GM12878 (cell line): ENCODE data around the gene ZNF280C. TPM values are rescaled to one million over a fixed set of nuclear protein-coding genes. Genes with fewer than 3 reads are reported as not detected.

Source experiments
- ATAC-seq: fragments of 200-7000 bp; cut with Tn5 transposase; 3 replicates; pipeline ENCODE4 v1.9.1; 2020; ENCODE audit warnings: mild to moderate bottlenecking, moderate library complexity
- BruUV-seq: library from RNA; stranded (reverse); fragments of 400-500 nt; replicated peaks from 2 replicates; lab custom pipeline; 2021; lab: Mats Ljungman, UMichigan
- CTCF ChIA-PET: fragments of 300-600 bp; sonication (Branson Sonifier 250); formaldehyde crosslinking; extraction: SDS; loops from one replicate; lab custom pipeline; 2021; ENCODE audit warnings: inconsistent platforms; lab: Yijun Ruan, JAX
- POLR2A ChIA-PET: fragments of 350-600 bp; formaldehyde crosslinking; extraction: SDS; loops from one replicate; lab custom pipeline; 2021; ENCODE audit warnings: inconsistent platforms; lab: Charles Lee
- RAD21 ChIA-PET: fragments of 300-600 bp; sonication (Branson Sonifier 250); formaldehyde crosslinking; loops from one replicate; lab custom pipeline; 2023; ENCODE audit warnings: antibody characterized with exemption; ENCODE audit not compliant: unreplicated experiment; lab: Charles Lee
- SMC1A ChIA-PET: fragments of 300-600 bp; sonication (Branson Sonifier 250); formaldehyde crosslinking; loops from one replicate; lab custom pipeline; 2023; ENCODE audit not compliant: unreplicated experiment, uncharacterized antibody; lab: Charles Lee
- DNase-seq: peaks from one replicate; pipeline ENCODE4 v3.0.0-alpha.2; 2011; ENCODE audit warnings: low read depth, low spot score
- FAIRE-seq: peaks from 3 replicates; lab custom pipeline; 2011; peaks lifted over from hg19 to GRCh38; lab: Jason Lieb, UNC
- H2AFZ ChIP-seq: 2 replicates; pipeline ENCODE4 v1.6.0; 2011; ENCODE audit warnings: low read depth, low read length, control low read depth; ENCODE audit not compliant: control insufficient read depth
- H3K27ac ChIP-seq: 2 replicates; pipeline ENCODE4 v1.5.1; 2011; ENCODE audit warnings: control low read depth; ENCODE audit not compliant: control insufficient read depth, insufficient read depth
- H3K27me3 ChIP-seq, 2 experiments: replicated peaks in 1 of 2; 2 replicates each; pipeline versions ENCODE4 v1.6.0 to v1.6.1; 2011; ENCODE audit warnings: low read length in 1 of 2; ENCODE audit not compliant: control insufficient read depth in 2 of 2, insufficient read depth in 2 of 2
- H3K36me3 ChIP-seq, 2 experiments: 2 replicates each; pipeline ENCODE4 v1.5.1; 2011; ENCODE audit warnings: low read length in 1 of 2; ENCODE audit not compliant: control insufficient read depth in 2 of 2, insufficient read depth in 2 of 2
- H3K4me1 ChIP-seq: 2 replicates; pipeline ENCODE4 v1.6.1; 2011; ENCODE audit warnings: mild to moderate bottlenecking, low read length, moderate library complexity, mixed read lengths; ENCODE audit not compliant: control insufficient read depth, insufficient read depth
- H3K4me2 ChIP-seq: 2 replicates; pipeline ENCODE4 v1.6.0; 2011; ENCODE audit warnings: control low read depth; ENCODE audit not compliant: control insufficient read depth, insufficient read depth
- H3K4me3 ChIP-seq: fragments of 200-600 bp; sonication (generic); 2 replicates; pipeline ENCODE4 v1.5.1; 2016
- H3K79me2 ChIP-seq: 2 replicates; pipeline ENCODE4 v1.6.0; 2011; ENCODE audit warnings: low read length; ENCODE audit not compliant: control insufficient read depth, insufficient read depth
- H3K9ac ChIP-seq: 2 replicates; pipeline ENCODE4 v1.8.0; 2011; ENCODE audit warnings: low read length, control low read depth, mixed read lengths; ENCODE audit not compliant: control insufficient read depth, insufficient read depth
- H3K9me3 ChIP-seq: replicated peaks from 3 replicates; pipeline ENCODE4 v1.5.1; 2011; ENCODE audit warnings: mild to moderate bottlenecking, low read length; ENCODE audit not compliant: control insufficient read depth, insufficient read depth
- H4K20me1 ChIP-seq: 2 replicates; pipeline ENCODE4 v1.6.0; 2011; ENCODE audit not compliant: control insufficient read depth, insufficient read depth
- MYC ChIP-seq: IDR thresholded peaks from 2 replicates; pipeline ENCODE4 v1.6.1; 2011; ENCODE audit warnings: mild to moderate bottlenecking, low read length, moderate library complexity, inconsistent platforms; ENCODE audit not compliant: insufficient read depth, insufficient replicate concordance, insufficient read length, severe bottlenecking
- PML ChIP-seq: IDR thresholded peaks from 2 replicates; pipeline ENCODE4 v1.6.1; 2012; ENCODE audit warnings: low read length, inconsistent platforms
- POU2F2 ChIP-seq: IDR thresholded peaks from 3 replicates; pipeline ENCODE4 v1.6.1; 2011; ENCODE audit warnings: low read depth, mild to moderate bottlenecking, low read length, borderline replicate concordance
- RUNX3 ChIP-seq: IDR thresholded peaks from 2 replicates; pipeline ENCODE4 v1.6.1; 2012; ENCODE audit warnings: low read length, inconsistent platforms
- SIN3A ChIP-seq: IDR thresholded peaks from 2 replicates; pipeline ENCODE4 v1.6.1; 2012; ENCODE audit warnings: low read depth, low read length, improper control_type of control experiment
- ZBED1 ChIP-seq: IDR thresholded peaks from 2 replicates; pipeline ENCODE4 v1.6.1; 2016; ENCODE audit warnings: borderline replicate concordance
- WGBS: methylation state at CpG from one replicate; pipeline ENCODE4 v1.1.6; 2016; ENCODE audit warnings: low lambda C conversion rate; ENCODE audit not compliant: insufficient replicate concordance, insufficient coverage; ENCODE audit errors: missing lambda C conversion rate; 5-methylcytosine and 5-hydroxymethylcytosine counted together
- in situ Hi-C: fragments of 300-500 bp; cut with MboI; formaldehyde crosslinking; loops from 9 replicates; pipeline ENCODE4 v1.14.3; 2018; ENCODE audit warnings: mixed read lengths
- intact Hi-C: fragments of 100-400 bp; cut with micrococcal nuclease; formaldehyde crosslinking; loops from one replicate; pipeline ENCODE4 v1.14.2; 2022; ENCODE audit not compliant: unreplicated experiment
- polyA plus RNA-seq, 11 experiments: library from polyadenylated mRNA; depleted of rRNA in 4 of 11; unstranded in 6 of 11; stranded (reverse) in 5 of 11; fragments of >200 nt; fragmentation: Nextera tagmentation in 4 of 11; fragmentation: Illumina TruSeq in 1 of 11; extraction: Ambion mirVana in 4 of 11; extraction: Trizol in 1 of 11; gene quantifications; 1 replicate in 1 of 11; 2 replicates in 10 of 11; pipeline versions ENCODE4 v1.2.1 to v1.2.3, GENCODE V29; 2011 to 2016; ENCODE audit warnings: inconsistent platforms in 2 of 11, missing spikeins in 2 of 11, low read depth in 1 of 11
- total RNA-seq, 4 experiments: library from RNA; depleted of rRNA in 3 of 4; stranded (reverse); fragments of >200 nt in 3 of 4; fragmentation: Illumina TruSeq in 1 of 4; extraction: Trizol in 1 of 4; gene quantifications; 2 replicates each; pipeline versions ENCODE4 v1.2.1 to v1.2.3, GENCODE V29; 2013 to 2021
- TF ChIP-seq, protein P1 (sequence below): fragments of 450-650 bp; IDR thresholded peaks from 2 replicates; pipeline ENCODE4 v1.6.1; 2017; ENCODE audit warnings: antibody characterized with exemption, mild to moderate bottlenecking, moderate library complexity
- TF ChIP-seq, protein P2 (sequence below): fragments of 450-650 bp; IDR thresholded peaks from 2 replicates; pipeline ENCODE4 v1.6.1; 2017; ENCODE audit warnings: mild to moderate bottlenecking

ZNF280C gene
- total and polyA plus RNA-seq, 10 of the 15 experiments (the other 5 are each of a cell fraction or from before 2014, with no cell fraction given), result 0.82 to 8.8 (median 5.7) TPM

GRCh38 chrX:130170752-130171445 is 97.8 kb downstream of the ZNF280C start (continued):
- TF ChIP-seq, protein P1, sequence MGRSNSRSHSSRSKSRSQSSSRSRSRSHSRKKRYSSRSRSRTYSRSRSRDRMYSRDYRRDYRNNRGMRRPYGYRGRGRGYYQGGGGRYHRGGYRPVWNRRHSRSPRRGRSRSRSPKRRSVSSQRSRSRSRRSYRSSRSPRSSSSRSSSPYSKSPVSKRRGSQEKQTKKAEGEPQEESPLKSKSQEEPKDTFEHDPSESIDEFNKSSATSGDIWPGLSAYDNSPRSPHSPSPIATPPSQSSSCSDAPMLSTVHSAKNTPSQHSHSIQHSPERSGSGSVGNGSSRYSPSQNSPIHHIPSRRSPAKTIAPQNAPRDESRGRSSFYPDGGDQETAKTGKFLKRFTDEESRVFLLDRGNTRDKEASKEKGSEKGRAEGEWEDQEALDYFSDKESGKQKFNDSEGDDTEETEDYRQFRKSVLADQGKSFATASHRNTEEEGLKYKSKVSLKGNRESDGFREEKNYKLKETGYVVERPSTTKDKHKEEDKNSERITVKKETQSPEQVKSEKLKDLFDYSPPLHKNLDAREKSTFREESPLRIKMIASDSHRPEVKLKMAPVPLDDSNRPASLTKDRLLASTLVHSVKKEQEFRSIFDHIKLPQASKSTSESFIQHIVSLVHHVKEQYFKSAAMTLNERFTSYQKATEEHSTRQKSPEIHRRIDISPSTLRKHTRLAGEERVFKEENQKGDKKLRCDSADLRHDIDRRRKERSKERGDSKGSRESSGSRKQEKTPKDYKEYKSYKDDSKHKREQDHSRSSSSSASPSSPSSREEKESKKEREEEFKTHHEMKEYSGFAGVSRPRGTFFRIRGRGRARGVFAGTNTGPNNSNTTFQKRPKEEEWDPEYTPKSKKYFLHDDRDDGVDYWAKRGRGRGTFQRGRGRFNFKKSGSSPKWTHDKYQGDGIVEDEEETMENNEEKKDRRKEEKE, result peak; percentile 84
- TF ChIP-seq RUNX3 (peak; percentile 10; the same call in 1 of the 2 replicates), SIN3A (no peak), PML (no peak)
- TF ChIP-seq, protein P2, sequence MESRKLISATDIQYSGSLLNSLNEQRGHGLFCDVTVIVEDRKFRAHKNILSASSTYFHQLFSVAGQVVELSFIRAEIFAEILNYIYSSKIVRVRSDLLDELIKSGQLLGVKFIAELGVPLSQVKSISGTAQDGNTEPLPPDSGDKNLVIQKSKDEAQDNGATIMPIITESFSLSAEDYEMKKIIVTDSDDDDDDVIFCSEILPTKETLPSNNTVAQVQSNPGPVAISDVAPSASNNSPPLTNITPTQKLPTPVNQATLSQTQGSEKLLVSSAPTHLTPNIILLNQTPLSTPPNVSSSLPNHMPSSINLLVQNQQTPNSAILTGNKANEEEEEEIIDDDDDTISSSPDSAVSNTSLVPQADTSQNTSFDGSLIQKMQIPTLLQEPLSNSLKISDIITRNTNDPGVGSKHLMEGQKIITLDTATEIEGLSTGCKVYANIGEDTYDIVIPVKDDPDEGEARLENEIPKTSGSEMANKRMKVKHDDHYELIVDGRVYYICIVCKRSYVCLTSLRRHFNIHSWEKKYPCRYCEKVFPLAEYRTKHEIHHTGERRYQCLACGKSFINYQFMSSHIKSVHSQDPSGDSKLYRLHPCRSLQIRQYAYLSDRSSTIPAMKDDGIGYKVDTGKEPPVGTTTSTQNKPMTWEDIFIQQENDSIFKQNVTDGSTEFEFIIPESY, result no peak

GRCh38 chrX:130167040-130167439 is 101.7 kb downstream of the ZNF280C start:
- Histone ChIP-seq H3K9ac (peak overlapping the region; percentile 68; the same call in 1 of the 2 replicates), H3K9me3 (no peaks in the 10 kb centered on the region), H2AFZ (no peak overlapping the region), H3K79me2 (peaks cover 33% of the 10 kb centered on the region), H3K4me1 (peaks cover 4% of the 10 kb centered on the region; the same call in 1 of the 2 replicates), H4K20me1 (no peaks in the 10 kb centered on the region)
- no peak for DNase-seq
- no TSS peak for BruUV-seq
- ATAC-seq, result no peak
- FAIRE-seq, result no peak
- 51% methylated on average over 4 of the region's 4 CpGs for WGBS
- ChIA-PET SMC1A (interaction anchor here (1.9 kb wide), 1 partner anchor 9 kb away, joined by 11 read pairs; no protein-coding TSS in a partner anchor), POLR2A (interaction anchor here (2.8 kb wide), 1 partner anchor 10 kb away, joined by 10 read pairs; no protein-coding TSS in a partner anchor)
- TF ChIP-seq POU2F2, result no peak
- no peak for TF ChIP-seq MYC
- no peak for TF ChIP-seq ZBED1
- TF ChIP-seq, all 136 proteins: peak for 0
- CTCF ChIA-PET, result interaction anchor here (1.5 kb wide), 1 partner anchor 10 kb away, joined by 4 read pairs; no protein-coding TSS in a partner anchor
- intact Hi-C loops (no loop called here), in situ Hi-C loops (no loop called here)
- H3K27me3 ChIP-seq, result no peaks in the 10 kb centered on the region
- no peaks in the 10 kb centered on the region for H3K36me3 ChIP-seq
- H3K4me3 ChIP-seq, result peak overlapping the region; percentile 69
- peak overlapping the region; percentile 75; the same call in 1 of the 2 replicates for H3K4me2 ChIP-seq
- H3K27ac ChIP-seq, result peak overlapping the region; percentile 70; the same call in 1 of the 2 replicates
- RAD21 ChIA-PET, result interaction anchor here (0.7 kb wide), 1 partner anchor 9 kb away, joined by 4 read pairs; no protein-coding TSS in a partner anchor
